OCI-LY7 (cell line): ENCODE results near the gene ISG15.

Source experiments
- CTCF ChIP-seq: fragments of 200-600 bp; sonication (generic); conservative IDR thresholded peaks from 2 replicates; pipeline ENCODE4 v1.5.1; 2014; ENCODE audit warnings: mild to moderate bottlenecking, antibody characterized with exemption, low read length, moderate library complexity, mixed read lengths
- EZH2phosphoT487 ChIP-seq: fragments of 200-600 bp; sonication (generic); IDR thresholded peaks from 2 replicates; pipeline ENCODE4 v1.6.1; 2018; ENCODE audit warnings: low read depth, borderline replicate concordance, mild to moderate bottlenecking, mixed run types, antibody characterized with exemption, low read length, moderate library complexity, mixed read lengths

- TF ChIP-seq CTCF (no peak), EZH2phosphoT487 (no peak)
These were observed 47.7 kb upstream of the ISG15 start for GRCh38 chr1:965526-966134.
